AG10803 (cell line): ENCODE measurements around the gene NFS1.

Experiments used
- DNase-seq: peaks from one replicate; pipeline ENCODE4 v3.0.0; 2010; ENCODE audit warnings: low read depth
- H3K4me3 ChIP-seq: 2 replicates; pipeline ENCODE4 v1.5.1; 2011; ENCODE audit warnings: mild to moderate bottlenecking, low read length, control low read depth
- CTCF ChIP-seq: conservative IDR thresholded peaks from 2 replicates; pipeline ENCODE4 v1.5.1; 2011; ENCODE audit warnings: mild to moderate bottlenecking, low read length, control low read depth, inconsistent platforms

Gene NFS1

GRCh38 chr20:35640724-35641123 is 58.4 kb downstream of the NFS1 start:
- no peak for TF ChIP-seq CTCF
- no peak for DNase-seq

GRCh38 chr20:35638751-35639150 is 60.4 kb downstream of the NFS1 start:
- TF ChIP-seq CTCF = no peak
- DNase-seq = no peak
- no peak overlapping the region for H3K4me3 ChIP-seq

More at GRCh38 chr20:35640724-35641123, 58.4 kb downstream of the NFS1 start:
- H3K4me3 ChIP-seq = no peak overlapping the region

- no peak for TF ChIP-seq CTCF
Observed at GRCh38 chr20:35637276-35637675, 61.9 kb downstream of the NFS1 start.

GRCh38 chr20:35636095-35636494 is 63.1 kb downstream of the NFS1 start:
- TF ChIP-seq CTCF = no peak
- H3K4me3 ChIP-seq = no peak overlapping the region
- DNase-seq = no peak

More at GRCh38 chr20:35637276-35637675, 61.9 kb downstream of the NFS1 start:
- no peak for DNase-seq
- H3K4me3 ChIP-seq = no peak overlapping the region

GRCh38 chr20:35635652-35636051 is 63.5 kb downstream of the NFS1 start:
- TF ChIP-seq CTCF = no peak
- DNase-seq = no peak
- H3K4me3 ChIP-seq = no peak overlapping the region

GRCh38 chr20:35632539-35633115 is 66.5 kb downstream of the NFS1 start:
- no peak overlapping the region for H3K4me3 ChIP-seq
- TF ChIP-seq CTCF = no peak
- no peak for DNase-seq

GRCh38 chr20:35630636-35631035 is 68.5 kb downstream of the NFS1 start:
- no peak for DNase-seq
- H3K4me3 ChIP-seq = no peak overlapping the region
- TF ChIP-seq CTCF = no peak
